GM21526 (cell line): ENCODE results near the gene TNFRSF25.
"Not testable (repeated sequence)": the region's sequence is repeated elsewhere in the genome, so short reads cannot be mapped to it uniquely, and the experiment has no call there.

Experiments
- ATAC-seq: cut with Tn5 transposase; IDR thresholded peaks from one replicate; pipeline ENCODE4 v1.9.1; 2021; ENCODE audit warnings: moderate library complexity; ENCODE audit not compliant: unreplicated experiment, low FRiP score

Gene TNFRSF25

DNA sequence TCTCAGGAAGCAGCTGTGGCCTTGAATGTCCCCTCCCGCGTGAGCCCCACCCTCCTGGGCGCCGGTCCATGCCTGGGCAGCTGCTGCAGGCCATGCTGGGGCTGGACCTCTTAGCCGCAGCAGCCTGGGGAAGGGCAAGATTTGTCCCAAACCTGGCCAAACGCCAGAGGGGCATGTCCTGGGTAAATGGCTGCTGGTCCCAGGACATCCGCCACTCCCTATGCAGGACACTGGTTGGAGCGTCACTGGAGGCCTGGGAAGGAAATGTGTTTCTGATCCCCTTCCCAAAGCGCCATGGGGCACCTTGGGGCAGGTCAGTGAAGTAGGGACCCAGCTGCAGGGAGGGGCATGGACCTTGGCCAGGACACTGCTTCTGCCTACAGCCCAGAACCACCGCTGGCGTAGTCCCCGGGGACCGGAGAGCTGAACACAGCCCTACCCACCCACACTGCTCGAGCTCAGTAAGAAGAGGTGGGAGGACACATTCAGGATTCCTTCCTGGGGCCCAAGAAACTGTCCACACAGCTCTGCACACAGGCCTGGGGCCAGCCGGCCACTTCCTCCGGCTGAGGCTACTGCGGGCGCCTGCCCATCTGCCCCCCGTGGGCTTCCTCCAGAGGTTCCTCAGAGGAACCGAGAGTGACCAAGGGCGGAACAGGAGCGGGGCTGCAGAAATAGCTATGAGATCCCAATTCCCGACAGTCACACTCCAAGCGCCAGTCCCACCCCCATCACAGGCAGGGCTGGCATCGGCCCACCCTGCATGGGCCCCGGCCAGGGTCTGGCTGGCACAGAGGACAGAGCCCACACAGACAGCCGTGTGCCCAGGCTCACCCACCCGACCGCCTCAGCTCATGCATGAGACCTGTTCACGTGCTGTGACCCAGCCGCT, 36.3 kb upstream of the TNFRSF25 start:
- ATAC-seq, result no peak

DNA sequence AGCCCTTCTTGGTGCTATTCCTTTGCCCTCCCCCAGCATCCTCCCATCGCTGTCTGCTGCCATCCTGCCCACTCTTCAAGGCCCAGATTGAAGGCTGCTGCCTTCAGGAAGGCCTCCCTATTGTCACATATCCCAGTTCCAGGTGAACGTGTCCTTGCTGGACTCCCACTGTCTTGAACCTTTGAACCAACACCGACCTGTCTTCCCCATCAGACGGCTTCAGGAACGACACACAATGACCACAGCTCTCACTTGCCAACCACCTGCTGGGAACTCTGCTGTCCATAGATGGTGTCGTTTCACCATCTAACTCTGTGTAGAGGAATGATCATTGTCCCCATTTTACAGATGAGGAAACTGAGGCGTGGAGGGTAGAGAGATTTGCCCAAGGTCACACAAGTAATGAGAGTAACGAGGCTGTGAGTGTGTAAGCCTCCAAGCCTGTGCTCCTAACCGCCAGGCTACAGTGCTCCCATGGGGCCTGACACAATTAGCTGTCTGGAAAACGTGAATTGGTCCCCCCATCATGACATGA, 35.4 kb upstream of the TNFRSF25 start:
- no peak for ATAC-seq

DNA sequence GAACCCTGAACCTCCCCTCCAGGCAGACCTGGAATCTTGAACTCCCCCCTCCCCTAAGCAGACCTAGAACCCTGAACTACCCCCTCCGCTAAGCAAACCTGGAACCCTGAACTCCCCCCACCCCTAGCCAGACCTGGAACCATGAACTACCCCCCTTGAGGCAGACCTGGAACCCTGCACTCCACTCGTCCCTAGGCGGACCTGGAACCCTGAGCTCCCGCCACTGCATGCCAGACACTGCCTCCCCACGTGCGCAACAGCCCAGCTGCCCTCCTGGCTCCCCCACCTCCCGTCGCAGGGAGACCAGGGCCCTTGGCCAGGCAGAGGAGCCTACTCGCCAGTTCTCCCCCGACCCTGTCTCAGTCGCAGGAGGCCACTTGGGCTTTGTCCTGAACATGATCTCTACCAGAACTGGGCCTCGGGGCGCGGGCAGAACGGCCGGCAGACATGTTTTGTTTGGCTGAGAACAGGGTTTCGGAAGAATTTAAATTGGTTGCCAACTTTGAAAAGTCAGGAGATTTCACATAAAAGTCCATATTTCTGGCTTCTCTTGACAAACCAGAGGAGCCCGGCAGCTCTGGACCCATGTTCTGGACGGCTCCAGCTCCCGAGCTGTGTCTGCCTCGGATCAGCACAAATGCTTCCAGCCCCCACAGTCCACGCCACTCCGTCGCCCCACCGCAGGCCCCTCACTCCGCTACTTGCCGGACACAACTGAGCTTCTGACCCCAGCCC, 34.7 kb upstream of the TNFRSF25 start:
- ATAC-seq, result no peak

DNA sequence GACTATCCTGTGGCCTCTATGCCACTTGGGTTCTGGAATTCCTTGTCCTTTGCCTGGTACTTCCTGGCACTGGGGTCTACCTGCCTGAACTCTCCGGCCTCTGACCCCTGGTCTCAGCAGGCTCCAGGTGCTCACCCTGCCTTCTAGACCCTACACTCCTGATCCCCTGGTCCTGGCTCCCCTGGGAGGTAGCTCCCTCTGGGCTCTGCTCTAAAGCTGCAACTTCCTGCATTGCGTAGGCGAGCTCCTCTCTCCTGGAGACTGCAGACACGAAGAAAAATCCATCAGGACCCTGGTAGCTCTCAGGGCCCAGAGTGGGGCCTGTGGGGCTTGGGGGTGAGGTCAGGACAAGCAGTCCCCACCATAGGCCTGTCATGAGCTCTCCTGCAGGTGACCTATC, 33.3 kb upstream of the TNFRSF25 start:
- no peak for ATAC-seq

DNA sequence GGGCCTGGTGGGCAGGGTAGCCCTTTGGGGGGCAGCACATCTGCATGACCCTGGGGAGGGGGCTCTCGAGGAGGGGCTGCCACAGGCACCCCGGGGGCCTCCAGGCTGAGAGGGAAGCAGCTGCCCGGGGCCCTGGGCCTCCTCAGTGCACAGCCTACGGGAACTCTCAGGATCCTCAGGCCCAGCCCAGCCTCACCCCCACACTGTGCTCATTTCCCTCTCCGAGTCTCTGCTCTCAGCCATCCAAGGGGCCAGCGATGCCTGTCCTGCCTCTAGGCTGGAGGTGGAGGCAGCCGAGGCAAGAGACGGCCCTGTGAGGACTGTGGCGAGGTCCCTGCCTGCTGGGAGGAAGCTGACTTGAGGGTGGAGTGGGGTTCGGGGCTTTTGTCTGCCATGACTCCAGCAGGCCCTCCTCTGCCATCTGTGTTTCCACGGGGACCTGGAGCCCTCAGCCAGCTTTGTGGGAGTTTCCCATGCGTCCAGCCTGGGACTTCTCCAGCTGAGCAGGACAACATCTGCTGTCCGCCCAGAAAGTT, 32.7 kb upstream of the TNFRSF25 start:
- no peak for ATAC-seq

DNA sequence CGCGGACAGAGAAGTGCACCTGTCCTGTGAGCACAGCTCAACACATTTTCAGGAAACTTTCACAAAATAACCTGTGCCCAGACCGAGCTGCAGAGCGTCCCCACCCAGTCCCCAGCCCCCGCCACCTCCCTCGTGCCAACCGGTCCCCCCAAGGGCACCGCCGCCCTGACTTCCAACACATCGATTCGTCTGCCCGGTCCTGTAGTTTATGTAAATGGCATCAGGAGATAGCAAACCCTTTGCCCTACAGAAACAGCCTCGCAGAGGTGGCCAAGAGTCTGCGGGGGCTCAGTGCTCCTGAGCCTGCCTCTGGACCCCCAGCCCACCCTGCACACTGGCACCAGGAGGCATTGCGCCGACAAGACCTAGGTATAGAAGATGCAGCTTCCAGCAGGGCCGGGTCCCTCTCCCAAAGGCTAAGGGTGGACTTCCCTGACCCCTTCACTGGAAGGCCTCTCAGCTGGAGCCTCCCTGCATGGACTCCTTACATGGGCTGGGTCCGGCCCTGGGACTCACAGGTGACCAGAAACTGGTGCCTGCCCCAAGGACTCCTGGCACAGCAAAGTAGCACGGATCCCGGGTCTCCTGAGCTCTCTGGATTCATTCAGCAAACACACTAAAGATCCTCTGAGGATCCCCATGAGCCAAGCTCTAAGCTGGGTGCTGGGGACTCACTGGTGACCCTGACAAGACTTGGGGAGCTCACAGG, 32.0 kb upstream of the TNFRSF25 start:
- no peak for ATAC-seq

DNA sequence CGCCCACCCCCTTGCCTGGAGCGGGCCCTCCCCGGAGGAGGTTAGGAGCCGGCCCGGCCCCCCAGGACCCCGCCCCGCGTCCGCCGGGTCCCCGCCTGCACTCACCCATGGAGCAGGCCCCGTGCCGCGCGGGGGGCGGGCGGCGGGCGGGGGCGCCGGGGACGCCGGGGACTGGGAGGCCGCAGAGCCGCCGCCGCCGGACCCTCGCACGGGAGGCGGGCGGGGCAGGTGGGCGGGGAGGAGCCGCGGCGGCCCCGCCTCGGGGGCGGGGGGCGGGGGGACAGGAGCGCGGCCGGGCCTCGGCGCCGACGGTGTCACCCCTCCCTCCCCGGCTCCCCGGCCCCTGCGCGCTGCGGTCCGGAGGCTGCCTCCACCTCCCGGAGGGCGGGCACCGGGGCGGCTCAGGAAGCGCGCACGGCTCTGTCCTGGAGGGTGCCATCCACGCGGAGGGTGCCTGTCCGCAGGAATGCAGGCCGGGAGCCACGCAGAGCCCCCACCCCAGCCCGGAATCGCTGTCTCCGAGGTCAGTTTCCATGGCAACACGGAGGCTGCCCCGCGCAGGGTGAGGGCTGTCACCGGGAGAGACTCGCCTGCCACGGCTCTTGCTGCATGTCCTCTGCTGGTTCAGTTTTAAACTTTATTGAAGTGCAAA, 31.4 kb upstream of the TNFRSF25 start:
- no peak for ATAC-seq

DNA sequence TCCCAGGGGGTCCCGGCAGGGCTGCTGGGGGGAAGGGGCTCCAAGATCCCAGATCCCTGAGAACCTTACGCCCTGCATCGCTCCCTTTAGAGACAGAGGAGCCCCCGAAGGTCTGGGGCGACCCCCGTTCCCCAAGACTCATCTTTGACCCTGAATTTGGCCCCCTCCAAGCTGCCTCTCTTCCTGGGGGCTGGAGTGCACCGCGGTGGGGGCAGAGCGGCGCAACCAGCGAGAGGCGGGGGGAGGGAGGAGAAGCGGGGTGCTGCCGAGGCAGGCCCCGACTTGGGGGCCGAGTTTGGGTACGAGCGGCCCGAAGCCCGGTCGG, 30.9 kb upstream of the TNFRSF25 start:
- ATAC-seq, result no peak

DNA sequence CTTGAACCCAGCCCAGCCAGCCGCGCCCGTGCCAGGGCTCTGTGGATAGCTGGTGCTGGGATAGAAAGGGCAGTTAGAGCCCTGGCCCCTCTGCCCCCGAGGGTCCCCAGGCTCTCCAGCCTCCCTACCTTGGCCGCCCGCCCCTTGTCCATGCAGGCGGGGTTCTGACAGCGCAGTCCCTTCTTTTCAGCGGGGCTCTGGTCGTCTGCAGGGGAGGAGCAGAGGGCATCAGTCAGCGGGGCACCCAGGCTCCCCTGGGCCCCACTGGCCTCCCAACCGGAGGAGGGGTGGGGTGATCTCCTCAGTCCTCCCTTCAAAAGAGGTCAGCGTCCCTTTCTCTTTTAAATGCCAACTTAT, 30.4 kb upstream of the TNFRSF25 start:
- ATAC-seq, result no peak

DNA sequence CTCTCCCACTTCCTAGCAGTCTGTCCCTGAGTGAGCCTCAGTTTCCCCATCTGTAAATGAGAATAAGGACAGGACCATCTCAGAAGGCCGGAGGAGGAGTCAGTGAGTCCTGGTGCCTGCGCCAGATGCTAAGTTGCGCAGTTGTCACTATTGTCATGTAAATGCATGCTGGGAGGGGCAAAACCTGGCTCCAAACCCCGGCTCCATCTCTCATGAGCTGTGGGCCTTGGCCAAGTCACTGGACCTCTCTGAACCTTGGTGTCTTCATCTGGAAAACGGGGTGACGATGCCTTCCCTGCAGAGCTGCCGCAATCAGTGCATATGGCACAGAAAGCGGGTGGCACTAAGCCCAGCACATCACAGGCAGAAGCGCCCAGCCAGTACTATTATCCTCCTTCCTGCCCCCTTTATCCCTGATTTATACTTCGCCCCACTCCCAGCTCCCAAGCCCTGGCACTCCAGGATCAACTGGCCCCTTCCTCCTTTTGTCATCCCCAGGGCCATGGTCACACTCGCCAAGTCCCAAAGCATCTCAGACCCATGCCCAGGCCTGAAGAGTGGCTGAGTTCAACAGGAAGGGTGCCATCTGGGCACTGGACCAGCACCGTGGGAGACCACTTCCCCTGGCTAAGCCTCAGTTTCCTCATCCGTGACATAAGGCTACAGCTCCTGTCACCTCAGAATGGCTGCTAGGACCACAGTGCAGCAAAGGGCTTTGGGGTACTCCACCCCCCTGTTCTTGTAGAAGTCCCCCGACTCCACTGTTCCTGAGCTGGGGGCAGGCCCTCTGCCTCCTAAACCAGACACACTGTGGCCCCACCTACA, 29.8 kb upstream of the TNFRSF25 start:
- no peak for ATAC-seq

DNA sequence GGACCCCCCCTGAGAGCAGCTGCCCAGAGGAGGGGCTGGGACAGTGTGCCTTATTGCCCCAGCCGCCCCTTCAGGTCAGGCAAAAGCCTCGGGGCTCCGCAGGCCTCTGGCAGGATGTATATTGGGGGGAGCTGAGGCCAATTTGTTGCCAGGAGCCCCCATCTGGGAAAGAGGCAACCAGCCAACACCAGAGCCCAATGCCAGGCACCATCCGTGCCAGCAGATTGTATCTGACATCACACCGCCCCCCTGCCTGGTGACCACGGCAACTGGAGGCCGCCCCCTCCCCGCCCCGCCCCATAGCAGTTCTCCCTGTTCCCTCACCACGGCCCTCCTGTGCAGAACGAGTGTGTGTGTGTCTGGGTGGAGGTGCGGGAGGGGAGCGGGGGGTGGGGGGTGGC, 29.1 kb upstream of the TNFRSF25 start:
- no peak for ATAC-seq

DNA sequence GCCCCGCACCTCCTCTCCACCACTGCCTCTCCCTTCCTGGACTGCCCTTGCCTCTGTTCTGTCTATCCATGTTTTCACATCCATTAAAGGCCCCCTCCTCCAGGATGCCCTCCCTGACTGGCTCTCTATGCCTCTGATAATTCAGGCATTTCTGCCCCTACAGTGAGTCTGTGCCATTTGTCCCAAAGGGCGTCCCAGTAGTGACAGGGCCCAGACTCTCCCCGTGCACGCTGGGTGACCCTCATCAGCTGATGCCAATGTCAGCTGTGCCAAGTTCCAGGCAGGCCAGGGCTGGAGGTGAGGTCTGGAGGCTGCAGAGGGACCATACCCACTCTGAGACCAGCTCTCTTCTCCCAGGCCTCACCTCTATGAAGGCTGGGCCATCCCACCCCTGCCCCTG, 28.7 kb upstream of the TNFRSF25 start:
- ATAC-seq, result no peak

DNA sequence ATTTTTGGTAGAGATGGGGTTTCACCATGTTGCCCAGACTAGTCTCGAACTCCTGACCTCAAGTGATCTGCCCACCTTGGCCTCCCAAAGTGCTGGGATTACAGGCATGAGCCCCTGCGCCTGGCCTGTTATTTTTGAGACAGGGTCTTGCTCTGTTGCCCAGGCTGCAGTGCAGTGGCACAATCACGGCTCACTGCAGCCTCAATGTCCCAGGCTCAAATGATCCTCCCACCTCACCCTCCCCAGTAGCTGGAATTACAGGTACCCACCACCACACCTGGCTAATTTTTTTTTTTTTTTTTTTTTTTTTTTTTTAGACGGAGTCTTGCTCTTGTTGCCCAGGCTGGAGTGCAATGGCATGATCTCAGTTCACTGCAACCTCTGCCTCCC, 27.9 kb upstream of the TNFRSF25 start:
- not testable (repeated sequence) for ATAC-seq

DNA sequence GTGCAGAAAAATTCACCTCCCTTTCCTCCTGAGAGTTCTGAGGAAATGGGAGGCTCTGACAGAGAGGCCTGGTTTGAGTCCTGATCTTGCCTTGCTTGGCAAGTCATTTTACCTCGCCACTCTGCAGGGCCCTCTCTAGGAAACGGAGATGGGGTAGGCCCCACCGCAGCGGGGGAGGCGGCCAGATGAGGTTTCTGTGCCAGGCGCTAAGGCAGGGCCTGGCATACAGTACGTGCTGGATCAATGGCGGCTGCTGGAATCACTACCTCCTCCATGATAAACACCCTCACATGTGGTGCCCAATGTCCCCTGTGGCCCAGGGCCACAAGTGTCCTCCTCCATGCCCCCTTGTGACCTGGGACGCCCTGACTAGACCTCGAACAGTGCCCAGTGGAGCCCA, 26.0 kb upstream of the TNFRSF25 start:
- ATAC-seq, result no peak

DNA sequence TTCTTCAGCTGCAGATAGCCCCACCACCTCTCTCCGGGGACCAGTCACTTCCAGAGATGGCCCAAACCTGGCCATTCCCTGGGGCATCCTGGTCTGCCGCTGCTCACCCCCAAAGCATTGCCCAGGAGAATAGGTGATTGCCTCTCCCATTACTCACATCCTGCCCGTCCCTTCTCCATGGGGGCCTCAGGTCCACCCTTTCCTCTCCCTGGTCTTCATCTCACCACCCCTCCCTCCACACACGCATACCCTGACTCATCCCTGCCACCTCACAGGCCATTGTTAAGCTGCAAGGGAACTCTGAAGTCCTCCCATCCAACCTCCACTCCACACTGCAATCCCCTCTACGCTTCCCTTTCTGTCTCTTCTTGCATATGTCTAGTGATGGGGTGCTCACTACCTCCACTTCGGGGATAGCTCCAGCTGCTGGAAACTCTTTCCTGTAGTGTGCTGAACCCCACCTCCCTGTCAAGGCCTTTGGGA, 25.5 kb upstream of the TNFRSF25 start, which contains the start of gene PLEKHG5:
TSS of gene PLEKHG5 (minus strand) at position 188 of the 483 bp plus-strand sequence. CDS start 14,096 bp downstream, outside the sequence.
- no peak for ATAC-seq

DNA sequence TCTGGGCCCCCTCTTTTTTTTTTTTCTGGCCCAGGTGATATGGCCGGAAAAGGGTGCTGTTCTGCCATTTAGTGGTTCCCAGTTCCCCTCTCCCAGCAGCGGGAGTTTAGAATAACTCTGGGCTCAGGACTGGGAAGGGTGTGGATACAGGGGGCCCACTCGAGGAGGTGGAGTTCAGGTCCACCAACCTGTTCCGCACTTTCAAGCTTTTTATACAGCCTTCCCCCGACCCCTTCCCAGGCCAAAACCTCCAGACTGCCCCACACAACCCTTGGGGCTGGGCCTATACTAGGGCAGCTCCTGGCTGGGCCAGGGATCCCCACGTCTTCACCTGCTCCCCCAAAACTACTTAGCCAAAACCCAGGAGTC, 25.1 kb upstream of the TNFRSF25 start:
- ATAC-seq, result no peak

DNA sequence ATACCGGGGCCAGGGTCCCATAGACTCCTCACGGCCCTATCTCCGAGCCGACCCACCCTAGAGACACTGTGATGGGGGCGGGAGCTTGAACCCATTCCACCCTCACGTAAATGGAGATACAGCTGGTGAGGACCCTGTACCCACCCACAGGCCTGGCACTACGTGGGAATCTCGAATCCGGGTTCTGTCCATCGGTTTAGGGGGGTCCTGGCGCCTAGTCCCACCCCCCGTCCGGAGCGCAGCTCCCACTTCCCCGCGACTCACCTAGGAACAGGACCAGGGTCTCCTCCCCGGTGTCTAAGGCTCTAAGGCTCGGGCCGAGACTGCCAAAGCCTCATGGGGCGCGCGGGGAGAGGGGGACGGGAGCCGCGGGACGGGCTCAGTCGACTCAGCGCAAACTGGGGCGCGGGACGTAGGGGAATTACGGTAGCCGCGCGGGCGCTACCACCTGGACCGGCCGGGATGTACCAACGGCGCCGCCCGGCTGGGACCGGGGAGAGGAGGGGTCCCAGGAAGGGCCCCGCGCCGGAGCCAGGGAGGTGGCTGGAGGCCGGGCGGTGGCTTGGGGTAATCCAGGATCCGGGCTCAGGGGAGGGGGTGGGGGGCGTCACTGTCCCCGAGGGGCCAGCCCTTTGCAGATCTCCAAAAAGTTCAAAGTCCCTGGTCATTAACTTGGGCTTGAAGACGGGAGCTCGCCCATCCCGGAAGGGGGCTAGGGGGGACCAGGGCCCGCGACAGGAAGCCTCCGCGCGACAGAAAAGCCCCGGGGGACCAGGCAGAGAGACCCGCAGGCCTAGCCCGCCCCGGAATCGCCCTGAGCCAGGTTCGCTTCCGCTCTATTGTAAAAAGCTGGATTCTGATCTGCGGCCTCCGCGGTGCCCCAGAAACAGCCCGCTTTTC, 24.5 kb upstream of the TNFRSF25 start:
- no peak for ATAC-seq

DNA sequence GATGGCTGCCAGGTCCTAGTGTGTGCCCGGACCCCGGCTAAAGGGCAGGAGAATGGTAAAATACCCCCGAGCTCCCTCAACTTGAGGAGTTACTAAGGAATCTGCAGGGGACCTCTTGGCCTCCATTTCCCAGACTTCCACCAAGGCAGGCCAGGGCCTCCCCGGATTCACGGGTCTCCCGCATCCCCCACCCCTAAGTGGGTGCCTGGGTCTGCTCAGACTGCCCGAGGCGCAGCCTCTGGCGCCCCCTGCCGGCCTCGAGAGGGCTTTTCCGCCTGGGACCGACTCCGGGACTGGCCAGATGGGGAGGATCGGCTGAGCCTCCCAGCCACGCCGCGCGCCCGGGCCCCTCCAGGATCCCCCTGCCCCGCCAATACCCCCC, 23.8 kb upstream of the TNFRSF25 start:
- peak; percentile 56 for ATAC-seq

DNA sequence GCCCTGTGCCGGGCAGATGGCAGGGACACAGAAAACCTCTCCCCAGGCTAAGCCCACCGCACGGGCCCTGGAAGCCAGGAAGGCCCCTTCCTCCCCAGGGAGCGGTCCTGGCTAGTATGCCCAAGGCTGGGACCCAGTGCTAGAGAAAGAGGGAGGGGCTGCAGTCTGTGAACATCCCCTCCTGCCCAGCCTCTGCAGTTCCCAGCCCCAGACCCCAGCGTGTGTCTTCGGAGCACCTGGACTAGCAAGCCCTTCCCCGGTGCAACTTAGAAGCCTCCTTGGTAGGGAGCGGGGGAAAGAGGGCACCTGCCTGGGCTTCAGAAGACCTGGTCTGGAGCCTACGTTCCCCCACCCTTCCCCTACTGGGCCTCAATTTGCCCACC, 23.4 kb upstream of the TNFRSF25 start:
- no peak for ATAC-seq
